ENCODE measurements around the gene ZNF574.
"Not testable (repeated sequence)": the region's sequence is repeated elsewhere in the genome, so short reads cannot be mapped to it uniquely, and the experiment has no call there.

Gene ZNF574, protein sequence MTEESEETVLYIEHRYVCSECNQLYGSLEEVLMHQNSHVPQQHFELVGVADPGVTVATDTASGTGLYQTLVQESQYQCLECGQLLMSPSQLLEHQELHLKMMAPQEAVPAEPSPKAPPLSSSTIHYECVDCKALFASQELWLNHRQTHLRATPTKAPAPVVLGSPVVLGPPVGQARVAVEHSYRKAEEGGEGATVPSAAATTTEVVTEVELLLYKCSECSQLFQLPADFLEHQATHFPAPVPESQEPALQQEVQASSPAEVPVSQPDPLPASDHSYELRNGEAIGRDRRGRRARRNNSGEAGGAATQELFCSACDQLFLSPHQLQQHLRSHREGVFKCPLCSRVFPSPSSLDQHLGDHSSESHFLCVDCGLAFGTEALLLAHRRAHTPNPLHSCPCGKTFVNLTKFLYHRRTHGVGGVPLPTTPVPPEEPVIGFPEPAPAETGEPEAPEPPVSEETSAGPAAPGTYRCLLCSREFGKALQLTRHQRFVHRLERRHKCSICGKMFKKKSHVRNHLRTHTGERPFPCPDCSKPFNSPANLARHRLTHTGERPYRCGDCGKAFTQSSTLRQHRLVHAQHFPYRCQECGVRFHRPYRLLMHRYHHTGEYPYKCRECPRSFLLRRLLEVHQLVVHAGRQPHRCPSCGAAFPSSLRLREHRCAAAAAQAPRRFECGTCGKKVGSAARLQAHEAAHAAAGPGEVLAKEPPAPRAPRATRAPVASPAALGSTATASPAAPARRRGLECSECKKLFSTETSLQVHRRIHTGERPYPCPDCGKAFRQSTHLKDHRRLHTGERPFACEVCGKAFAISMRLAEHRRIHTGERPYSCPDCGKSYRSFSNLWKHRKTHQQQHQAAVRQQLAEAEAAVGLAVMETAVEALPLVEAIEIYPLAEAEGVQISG

DNA sequence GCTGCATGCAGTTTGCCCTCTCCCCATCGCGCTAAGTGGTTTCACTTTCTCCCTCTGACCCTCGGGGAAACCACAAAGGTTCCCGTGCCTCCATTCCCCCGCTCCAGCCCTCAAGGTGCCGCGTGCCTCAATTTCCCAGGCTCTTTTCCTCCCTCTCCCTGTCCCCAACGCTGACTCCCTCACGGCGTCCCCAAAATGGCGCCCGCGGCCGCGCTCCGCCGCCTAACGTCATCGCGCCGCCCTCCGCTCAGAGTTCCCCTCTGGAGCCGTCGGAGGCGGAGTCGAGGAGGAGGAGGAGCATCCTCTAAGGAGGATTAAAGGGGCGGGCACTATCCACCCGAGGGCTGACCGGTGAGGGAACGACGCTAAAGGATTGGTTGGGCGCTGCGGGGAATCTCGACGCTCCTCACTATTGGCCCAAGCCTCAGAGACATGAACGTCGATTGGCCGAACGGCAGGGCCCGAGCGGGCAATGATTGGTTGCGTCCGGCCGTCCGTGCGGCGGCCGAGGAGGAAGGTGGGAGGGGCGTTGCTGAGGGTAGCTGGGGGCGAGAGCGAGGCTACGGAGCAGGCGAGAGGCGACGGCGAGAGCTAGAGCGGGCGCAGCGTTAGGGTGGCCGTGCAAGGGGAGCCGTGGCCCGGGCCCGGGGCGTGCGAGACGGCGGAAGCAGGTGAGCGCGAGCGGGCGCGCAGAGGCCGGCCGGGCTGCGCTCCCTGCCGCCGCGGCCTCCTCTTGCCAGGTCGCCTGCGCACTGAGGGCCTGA is at the start of gene ZNF574:
TSS of gene ZNF574 (plus strand) at position 551 of the 764 bp plus-strand sequence. CDS start 2,441 bp downstream, outside the sequence.
- peak; percentile 89 to 97 for DNase-seq

DNA sequence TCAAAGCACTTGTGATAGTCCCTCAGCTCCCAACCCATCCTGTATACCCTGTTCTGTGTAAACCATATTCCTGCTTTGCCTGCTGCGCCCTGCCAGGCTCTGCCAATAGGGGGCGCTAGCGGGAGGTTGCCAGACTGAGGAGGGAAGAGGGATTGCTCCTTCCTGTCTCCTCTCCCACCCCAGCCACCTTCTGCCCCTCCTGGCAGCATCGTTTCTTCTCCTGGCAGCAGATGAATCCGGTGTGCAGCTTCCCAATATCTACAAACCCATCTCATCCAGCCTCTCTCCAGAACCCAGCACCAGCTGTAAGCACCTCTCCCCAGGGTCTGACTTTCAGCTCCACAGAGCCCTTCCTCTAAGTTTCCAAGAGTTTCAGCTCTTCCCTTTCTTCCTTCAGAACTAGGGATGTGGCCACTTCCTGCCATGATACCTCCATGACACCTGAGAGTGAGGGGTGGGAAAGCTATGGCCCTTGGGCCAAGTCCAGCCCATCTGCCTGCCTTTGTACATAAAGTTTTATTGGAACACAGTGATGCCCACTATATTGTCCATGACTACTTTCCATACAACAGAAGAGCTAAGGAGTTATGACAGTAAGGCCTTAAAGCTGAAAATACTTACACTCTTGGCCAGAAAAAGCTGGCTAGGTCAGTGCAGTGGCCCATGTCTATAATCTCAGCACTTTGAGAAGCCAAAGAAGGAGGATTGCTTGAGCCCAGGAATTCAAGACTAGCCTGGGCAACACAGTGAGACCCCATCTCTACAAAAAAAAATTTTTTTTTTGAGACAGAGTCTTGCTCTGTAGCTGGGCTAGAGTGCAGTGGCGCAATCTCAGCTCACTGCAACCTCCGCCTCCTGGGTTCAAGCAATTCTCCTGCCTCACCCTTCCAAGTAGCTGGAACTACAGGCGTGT is 47.4 kb upstream of the ZNF574 start:
- DNase-seq: no peak

DNA sequence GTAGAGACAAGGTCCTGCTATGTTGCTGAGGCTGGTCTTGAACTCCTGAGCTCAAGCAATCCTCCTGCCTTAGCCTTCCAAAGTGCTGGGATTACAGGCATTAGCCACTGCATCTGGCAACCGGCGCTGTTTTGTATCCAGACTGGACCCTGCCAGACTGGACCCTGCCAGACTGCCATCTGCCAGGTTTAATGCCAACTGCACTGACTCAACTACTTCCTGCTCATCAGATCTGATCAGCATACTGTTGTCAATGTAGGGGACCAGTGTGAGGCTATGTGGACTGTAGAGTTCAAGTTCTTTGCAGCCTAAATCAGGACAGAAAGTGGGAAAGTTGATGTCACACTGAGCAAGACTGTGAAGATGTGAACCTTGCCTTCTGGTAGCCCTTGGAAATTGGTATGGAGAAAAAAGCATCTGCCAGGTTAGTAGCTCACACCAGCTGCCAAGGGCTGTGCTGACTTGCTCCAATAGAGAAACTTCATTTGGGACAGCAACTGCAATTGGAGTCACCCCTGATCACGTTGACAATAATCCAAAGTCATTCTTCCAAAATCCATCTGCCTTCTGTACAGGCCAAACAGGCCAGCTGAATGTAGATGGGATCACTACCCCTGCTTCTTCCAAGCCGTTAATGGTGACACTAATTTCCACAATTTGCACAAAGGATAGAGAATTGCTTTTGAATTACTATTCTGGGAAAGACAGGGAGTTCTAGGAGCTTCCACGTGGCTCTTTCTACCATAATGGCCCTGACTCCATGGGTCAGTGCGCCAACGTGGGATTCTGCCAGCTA is 45.1 kb upstream of the ZNF574 start:
- DNase-seq: peak in 1 of 2 experiments; percentile 6

DNA sequence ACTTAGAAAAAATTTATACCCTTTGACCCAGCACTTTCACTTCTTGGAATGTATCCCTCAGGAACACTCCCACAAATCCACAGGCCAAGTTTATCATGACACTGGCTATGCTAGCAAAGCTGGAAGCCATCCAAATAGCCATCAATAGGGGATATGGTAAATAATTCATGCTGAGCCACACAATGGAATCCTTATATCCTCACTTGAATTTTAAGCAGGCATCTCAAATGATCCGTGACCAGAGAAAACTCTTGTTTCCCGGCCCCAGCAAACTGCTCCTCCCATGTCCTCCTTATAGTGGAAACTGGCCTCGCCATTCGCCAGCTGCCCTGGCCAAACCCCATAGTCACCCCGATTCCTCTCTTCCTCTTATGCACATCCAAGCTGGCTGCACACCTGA is 43.5 kb upstream of the ZNF574 start:
- DNase-seq: no peak

DNA sequence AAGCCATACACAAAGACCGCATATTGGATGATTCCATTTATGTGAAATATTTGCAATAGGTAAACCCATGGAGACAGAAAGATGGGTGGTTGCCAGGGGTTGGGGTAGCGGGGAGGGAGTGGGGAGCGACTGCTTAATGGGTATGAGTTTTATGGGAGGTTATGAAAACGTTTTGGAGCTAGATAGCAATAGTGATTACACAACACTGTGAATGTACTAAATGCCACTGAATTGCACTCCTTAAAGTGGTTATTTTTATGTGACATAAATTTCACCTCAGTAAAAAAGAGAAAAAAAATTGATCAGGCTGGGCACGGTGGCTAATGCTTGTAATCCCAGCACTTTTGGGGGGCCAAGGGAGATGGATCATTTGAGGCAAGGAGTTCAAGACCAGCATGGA is 42.6 kb upstream of the ZNF574 start:
- no peak for DNase-seq

DNA sequence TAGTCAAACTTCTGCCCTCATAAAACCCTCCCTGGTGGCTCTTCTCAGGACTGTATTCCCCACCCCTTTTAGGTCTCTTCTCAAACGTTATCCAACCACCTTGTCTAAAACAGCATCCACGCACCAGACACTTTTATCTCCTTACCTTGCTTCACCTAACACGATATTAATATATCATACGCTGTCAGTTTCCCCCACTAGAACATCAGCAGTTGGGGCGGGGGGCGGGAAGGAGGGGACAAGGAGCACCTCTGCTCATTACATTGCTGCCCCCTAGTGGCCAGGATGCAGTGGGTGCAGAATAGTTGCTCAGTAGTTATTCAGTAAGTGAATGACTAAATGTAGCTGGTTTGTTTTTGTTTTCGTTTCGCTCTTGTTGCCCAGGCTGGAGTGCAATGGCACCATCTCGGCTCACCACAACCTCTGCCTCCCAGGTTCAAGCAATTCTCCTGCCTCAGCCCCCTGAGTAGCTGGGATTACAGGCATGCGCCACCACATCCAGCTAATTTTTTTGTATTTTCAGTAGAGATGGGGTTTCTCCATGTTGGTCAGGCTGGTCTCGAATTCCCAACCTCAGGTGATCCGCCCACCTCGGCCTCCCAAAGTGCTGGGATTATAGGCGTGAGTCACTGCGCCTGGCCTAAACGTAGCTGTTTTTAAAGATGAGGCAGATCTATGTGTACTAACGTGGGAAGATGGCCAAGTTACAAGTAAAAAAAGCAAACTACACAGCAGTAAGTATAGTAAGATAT is 41.1 kb upstream of the ZNF574 start:
- DNase-seq: peak in 1 of 2 experiments; percentile 26

DNA sequence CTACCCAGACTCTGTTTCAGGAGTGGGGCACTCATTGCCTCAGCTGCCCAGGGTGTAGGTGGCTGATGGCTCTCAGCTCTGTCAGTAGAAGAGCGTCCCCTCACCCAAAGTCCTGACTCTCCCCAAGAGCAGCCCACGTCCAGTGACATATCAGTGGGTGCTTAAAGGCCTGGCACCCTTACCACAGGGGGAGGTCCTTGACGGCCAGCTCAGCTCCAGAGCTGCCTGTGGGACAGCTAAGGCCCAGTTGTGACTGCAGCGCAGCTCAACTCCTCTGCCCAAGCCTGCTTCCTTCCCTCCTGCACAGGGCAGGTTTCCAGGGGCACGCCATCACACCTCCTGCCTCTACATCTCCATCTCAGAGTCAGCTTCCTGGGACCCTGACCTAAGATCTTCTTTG is 38.3 kb upstream of the ZNF574 start:
- no peak for DNase-seq

DNA sequence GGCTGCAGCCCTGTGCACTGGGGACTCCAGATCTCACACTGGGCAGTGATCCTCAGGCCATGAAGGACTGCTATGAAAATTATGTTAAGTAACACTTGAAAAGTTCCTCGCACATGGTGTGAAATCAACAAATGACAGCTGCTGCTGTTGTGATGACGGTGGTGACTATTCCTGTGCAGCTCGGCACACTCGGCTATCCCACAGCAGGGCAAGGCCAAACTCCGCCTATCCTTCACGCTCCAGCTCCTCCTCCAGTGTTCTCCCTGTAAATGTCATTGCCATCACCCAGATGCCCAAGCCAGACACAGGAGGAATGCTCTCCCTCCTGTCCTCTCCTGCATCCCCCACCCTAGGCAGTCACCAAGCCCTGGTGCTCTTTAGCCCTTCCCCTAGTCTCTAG is 37.3 kb upstream of the ZNF574 start:
- DNase-seq: no peak

DNA sequence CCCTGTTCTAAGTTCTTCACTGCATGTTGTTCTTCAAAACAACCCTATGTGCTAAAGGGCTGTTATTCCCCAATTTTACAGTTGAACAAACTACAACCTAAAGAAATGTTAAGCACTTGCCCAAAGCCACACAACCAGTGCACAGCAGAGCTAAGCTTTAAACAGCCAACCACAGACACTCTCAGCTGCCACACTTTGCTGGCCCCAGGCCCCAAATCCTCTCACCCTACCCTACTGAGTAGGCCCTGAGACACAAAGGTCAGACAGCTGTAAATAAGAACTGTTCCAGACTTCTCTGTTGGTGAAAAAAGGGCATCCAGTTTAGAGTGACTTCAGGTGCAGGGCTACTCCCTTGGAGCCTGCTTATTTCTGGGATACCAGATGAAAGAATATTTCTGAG is 35.9 kb upstream of the ZNF574 start:
- no peak for DNase-seq

DNA sequence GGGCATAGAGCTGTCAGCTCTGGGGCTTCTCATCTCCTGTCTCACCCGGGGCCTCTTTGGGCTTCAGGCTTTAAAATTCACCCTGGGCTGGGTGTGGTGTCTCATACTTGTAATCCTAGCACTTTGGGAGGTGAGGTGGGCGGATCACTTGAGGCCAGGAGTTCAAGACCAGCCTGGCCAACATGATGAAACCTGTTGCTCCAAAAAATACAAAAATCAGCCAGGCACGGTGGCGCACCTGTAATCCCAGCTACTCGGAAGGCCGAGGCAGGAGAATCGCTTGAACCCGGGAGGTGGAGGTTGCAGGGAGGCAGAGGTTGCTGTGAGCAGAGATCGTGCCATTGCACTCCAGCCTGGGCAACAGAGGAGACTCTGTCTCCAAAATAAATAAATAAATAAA is 35.5 kb upstream of the ZNF574 start:
- not testable (repeated sequence) for DNase-seq

DNA sequence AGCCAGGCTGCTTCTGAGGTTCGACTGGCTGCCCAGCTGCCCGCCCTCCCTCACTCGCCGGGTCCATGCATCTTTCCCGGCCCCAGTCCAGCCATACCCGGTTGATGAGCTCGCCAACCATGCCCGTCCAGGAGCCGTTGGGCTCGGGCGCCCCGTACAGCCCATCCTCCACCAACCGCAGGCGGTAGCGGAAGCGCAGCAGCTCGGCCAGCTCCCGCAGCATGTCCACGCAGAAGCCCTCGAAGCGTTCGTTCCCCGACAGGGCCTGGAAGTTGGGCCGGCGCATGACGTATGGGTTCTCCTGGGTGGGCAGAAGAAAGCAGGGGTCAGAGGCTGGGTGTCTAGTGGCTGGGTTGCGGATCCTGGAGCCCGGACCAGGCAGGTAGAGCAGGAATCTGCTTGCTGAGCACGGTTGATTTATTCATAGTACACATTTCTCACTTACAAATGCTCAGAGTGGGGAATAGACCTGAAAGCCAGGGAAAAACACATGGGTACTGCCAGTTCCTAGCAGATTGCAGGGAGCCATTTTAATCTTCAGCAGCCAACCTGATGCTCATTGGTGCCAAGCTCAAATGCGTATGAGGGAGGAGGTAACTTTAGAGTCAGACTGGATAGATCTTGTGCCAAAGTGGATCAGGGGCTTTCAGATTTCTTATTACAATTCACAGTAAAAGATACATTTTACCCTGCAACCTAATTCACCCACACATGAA is 33.4 kb upstream of the ZNF574 start:
- peak in 1 of 2 experiments; percentile 78 for DNase-seq

DNA sequence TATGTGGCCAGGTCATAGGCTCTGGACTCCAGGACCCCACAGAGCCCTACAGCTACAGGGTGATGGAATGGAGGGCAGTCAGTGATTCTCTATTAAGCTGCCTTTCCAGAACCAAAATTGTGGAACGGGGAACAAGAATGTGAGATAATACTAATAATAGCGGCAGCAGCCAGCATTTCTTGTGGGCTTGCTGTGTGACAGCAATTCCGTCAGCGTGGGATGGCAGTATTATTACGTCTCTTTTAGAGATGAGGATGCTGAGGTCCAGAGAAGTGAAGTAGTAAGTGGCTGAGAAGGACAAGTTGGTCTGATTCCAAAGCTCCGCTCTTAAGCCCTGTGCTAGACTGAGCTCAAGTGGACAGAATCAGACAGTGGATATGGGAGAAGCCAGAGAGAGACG is 30.4 kb upstream of the ZNF574 start:
- no peak for DNase-seq

DNA sequence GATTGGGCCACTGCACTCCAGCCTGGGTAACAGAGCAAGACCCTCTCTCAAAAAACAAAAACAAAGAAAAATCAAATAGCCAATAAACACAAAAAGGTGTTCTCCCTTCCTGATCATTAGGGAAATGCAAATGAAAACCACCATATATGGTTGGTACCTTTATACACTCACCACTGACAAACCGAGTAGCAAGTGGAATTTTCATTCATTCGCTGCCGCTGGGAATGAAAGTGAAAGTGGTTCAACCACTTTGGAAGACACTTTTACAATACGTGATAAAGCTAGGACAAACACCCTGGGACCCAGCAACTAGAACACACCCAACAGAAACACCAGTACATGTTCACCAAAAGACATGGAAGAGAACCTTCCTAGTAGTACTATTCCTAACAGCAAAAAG is 27.0 kb upstream of the ZNF574 start:
- DNase-seq: no peak

DNA sequence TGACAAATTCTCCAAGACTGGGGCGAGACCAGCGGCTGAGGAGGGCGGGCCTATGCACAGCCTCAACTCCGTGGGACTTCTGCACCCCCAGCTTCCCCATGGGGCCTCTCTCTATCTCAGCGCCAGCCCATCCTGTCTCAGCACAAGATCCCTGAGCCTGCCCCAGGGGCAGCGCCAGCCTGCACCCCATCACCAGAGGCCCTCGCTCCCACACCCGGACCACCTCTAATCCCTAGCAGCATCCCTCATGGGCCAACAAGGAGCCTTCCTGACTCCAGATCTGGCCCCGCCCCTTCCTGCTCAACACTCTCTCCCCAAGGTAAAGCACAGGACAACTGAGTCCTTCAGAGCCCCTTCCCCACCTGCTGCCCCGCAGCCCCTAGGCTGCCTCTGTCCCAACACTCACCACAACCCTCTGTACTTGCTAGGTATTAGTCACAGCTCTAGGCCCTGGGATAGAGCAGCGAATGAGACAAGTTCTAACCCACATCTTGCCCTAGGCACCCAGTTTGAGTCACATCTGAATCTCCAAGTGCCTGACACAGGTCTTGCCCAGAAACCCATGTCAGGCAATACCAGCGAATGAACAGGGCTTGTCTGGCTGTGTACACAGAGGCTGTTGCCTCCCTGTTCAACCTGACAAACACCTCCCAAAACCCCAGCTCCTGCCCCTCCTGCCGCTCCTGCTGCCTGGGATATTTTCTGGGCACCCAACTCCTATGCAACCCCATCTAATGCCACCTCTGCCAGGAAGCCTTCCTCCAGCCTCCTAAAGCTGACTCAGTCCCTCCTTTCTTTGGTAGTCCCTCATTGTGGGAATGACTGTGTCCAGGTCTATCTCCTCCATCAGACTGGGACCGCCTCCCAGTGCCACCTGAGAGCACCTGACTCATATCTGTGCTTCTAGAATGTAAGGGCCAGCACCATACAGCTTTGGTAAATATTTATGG is 24.5 kb upstream of the ZNF574 start:
- no peak for DNase-seq

DNA sequence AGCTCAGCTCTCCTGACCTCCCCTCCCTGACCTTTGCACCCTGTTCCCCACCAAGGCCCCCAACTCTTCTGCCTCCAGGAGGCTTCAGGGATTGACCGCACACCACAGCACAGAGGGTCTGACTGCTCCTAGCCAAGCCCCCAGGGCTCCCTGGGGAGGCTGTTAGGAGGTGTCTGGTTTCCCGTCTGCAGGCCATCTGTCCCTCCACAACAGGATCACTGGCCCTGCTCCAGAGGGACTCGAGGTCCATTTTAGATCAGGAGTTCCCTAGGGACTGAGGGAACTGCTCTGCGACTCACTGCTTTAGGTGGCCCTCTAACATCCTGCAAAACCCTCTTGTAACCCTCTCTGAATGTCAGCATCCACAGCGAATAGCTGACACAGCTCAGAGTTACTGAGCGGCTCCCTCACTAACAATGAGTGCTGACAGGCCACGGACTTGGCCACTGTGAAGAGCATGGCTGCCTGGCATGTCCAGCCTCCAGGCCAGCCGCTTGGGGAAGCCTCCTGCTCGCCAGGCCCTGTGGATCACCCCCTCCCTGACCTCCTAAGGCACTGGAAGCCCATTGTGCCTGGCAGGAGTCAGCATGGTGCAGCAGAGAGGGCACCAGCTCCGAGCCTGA is 23.6 kb upstream of the ZNF574 start:
- DNase-seq: peak in 1 of 2 experiments; percentile 4

DNA sequence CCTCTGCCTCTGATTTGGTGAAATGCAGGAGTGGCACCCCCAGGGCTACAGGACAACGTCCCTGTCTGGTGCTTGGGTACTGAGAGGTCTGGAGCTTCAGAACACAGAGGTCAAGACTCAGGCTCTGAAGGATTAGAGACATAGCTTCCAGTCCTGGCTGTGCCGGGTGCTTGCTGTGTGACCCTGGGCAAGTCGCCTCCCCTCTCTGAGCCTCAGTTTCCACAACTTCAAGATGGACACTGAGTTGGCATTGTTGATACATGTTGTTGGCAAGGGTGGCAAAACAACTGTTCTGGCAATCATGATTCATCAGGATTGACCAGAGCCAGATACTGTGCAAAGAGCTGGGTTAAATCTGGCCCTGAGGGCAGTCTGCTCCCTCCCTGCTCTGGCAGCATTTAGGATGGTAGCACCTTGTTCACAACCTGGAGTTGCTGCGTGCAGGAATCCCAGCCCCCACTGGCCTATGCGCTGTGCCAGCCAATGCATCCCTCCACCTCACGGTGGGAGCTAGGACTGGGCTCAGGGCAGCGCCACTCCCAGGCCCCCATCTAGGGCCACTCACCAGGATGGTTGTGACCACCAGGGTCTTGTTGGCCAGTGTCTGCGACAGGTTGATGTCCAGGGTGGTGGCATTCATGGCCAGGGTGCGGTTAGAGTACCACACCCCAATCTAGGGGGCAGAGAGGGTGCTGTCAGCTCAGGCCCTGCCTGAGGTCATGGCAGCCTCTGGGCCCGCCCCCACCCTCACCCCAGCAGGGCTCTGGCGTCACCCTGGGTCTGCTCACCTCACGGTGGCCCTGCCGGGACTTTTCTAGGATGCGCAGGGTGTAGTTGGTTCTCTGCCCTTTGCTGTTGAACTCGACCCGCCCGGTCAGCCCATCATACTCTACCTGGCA is 22.7 kb upstream of the ZNF574 start:
- DNase-seq: no peak

DNA sequence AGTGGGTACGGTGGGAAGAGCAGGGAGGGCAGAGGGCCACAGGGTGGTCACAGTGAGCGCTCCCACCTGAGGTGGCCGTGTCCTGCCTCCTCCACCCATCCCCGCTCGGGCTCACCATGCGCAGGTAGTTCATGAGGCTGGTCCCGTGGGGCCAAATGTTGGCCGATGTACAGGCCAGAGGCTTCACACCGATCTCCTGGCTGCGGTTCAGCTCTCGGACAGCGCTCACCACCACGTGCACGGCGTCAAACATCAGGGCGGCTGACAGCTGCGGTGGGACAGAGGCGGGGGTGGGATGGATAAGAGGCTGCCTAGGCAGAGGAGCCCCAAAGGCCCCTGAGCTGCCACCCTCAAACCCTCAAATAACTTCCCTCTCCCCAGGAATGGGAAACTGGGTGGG is 21.8 kb upstream of the ZNF574 start:
- DNase-seq: no peak
